Omental fat pad (tissue), 4 donors: Measurements from ENCODE around the gene CADPS2. TPM values are rescaled to one million over a fixed set of nuclear protein-coding genes. Genes with fewer than 3 reads are reported as not detected.

Experiments
- ATAC-seq: fragments of 150-250 bp; one replicate; pipeline ENCODE4 v1.9.1; 2016; ENCODE audit warnings: mild to moderate bottlenecking, moderate library complexity; ENCODE audit not compliant: low FRiP score
- DNase-seq: peaks from one replicate; pipeline ENCODE4 v3.0.0-alpha.2; 2019; ENCODE audit warnings: low spot score
- total RNA-seq, 4 donors: library from RNA; depleted of rRNA; stranded (reverse); fragments of >200 nt; gene quantifications; one replicate each; pipeline ENCODE4 v1.1.0, GENCODE V29; 2016
- TF ChIP-seq, protein P1 (sequence below), 3 donors: fragments of 450-650 bp; IDR thresholded peaks; one replicate each; pipeline ENCODE4 v1.5.1; 2016 to 2017; ENCODE audit warnings: antibody characterized with exemption in 3 of 3, mild to moderate bottlenecking in 3 of 3, moderate library complexity in 2 of 3

Gene CADPS2
- total RNA-seq, 4 donors from 2014 or later = 15.3 to 41.9 (median 24.4) TPM

DNA sequence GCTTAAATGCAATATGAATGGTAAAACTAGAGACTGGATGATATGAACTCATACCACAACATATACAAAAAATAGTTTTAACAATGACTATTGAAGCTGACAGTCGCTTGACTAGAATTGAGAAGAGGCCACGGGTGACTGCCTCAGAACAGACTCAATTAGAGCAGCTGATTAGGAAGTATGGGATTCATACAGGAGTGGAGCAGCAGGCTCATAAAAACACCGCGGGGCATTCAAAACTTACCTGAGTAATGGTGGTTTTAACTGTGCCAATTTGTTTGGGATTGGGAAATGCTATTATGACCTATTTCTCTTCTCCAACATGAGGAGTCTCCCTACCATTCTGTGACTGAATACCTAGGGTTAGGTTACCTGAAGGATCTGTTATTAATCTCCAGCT, 2.1 kb downstream of the CADPS2 start:
- ATAC-seq (no peak), DNase-seq (no peak)
- TF ChIP-seq, protein P1, sequence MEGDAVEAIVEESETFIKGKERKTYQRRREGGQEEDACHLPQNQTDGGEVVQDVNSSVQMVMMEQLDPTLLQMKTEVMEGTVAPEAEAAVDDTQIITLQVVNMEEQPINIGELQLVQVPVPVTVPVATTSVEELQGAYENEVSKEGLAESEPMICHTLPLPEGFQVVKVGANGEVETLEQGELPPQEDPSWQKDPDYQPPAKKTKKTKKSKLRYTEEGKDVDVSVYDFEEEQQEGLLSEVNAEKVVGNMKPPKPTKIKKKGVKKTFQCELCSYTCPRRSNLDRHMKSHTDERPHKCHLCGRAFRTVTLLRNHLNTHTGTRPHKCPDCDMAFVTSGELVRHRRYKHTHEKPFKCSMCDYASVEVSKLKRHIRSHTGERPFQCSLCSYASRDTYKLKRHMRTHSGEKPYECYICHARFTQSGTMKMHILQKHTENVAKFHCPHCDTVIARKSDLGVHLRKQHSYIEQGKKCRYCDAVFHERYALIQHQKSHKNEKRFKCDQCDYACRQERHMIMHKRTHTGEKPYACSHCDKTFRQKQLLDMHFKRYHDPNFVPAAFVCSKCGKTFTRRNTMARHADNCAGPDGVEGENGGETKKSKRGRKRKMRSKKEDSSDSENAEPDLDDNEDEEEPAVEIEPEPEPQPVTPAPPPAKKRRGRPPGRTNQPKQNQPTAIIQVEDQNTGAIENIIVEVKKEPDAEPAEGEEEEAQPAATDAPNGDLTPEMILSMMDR (IDR thresholded peaks at IDR 0.05) = no peak

DNA sequence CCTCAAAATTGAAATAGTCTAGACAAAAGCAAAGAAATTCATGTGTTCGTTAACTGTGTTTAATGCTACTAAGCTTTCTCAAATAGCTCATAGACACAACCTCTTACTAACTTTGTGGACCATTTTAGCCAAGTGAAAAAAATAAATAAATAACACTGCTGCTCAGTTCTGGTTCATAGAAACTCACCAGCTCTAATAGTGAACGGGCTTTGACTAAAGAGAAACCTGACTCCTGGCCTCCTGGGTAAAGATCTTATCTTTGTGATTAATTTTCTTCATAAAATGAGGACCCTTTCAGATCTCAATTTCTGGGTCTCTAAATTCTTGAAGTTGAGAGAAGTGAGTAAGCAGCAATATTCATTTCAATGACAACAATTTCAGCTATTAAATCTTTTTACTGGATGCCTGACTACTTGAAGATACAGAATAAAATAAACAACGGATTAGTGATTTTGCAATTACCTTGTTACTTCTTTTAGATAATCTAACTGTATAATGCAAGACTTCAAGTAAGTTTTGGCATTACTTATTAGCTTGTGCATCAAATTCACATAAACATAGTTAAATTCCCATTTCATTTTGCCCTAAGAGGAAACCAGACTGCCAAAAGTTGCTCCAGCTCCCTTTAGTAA, 3.1 kb downstream of the CADPS2 start:
- DNase-seq = no peak
- TF ChIP-seq, protein P1 (IDR thresholded peaks at IDR 0.05) = no peak
- ATAC-seq = no peak

DNA sequence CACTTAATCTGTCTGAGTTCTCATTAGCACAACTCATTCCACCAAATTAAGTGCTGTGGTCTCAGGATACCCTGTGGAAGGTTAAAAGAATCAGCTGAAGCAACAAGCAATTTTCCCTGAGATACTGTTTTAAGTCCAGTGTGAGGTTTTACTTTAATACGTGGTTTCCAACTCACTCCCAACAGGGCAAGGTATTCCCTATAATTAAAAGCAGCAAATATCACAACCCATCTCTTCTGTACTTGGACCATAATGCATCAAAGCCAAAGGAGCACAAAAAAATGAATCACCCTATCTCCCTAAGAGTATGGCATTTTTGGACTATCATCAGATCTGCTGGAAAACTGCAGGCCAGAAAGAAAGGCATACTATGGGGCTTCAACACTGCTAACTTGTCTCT, 4.9 kb downstream of the CADPS2 start:
- ATAC-seq (no peak), DNase-seq (no peak)
- TF ChIP-seq, protein P1 (IDR thresholded peaks at IDR 0.05) = no peak

DNA sequence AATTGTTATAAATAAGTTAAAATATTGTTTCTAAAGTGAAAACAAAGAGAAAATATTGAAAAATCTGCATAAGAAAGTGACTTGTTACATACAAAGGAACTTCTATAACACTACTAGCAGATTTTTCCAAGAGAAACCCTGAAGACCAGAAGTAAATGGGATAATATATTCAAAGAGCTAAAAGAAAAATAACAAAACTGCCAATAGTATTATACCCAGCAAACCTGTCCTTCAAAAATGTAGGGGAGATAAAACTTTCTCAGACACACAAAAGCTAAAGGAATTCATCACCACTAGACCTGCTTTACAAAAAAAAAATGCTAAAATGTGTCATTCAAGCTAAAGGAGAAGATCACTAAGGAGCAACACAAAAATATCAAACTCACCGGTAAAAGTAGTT, 17.0 kb downstream of the CADPS2 start:
- DNase-seq = no peak
- no peak for ATAC-seq

DNA sequence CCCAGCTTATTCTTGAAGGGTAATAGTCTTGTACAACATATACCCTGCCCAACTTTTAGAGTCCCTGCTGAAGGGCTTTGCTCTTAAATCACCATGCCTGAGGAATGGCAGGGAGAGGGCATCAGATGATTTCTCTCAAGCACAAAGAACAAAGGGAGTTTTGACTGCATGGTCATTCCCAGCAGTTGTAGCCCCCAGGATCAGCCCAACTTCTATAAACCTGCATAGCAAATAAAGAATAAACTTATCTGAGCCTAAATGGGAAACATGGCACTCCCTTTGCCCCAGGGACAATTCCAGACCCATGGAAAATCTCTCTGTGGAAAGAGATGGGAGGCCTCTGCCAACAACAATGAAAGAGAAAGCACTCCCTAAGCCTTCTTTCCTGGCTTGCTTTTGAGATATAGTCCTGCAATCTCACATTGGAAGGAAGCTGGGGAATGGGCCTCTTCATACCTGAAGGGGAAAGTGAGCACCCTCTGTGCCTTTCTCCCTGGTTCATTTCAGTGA, 18.7 kb downstream of the CADPS2 start:
- no peak for DNase-seq
- TF ChIP-seq, protein P1 (IDR thresholded peaks at IDR 0.05) = no peak
- ATAC-seq = no peak

More for the DNA sequence above, 17.0 kb downstream of the CADPS2 start:
- TF ChIP-seq, protein P1 (IDR thresholded peaks at IDR 0.05) = no peak

DNA sequence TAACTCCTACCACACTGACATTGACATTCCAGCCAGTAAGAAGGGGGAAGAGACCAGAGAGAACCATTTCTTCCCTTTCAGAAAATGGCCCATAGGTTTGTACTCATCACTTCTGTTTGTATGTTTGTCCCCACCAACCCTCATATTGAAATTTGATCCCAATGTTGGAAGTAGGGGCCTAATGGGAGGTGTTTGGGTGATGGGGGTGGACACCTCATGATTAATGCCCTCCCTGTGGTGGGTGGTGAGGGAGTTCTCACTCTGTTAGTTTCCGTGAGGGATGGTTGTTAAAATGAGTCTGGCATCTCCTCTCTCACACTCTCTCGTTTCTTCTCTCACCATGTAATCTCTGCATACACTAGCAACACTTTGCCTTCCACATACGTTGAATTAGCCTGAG, 21.4 kb downstream of the CADPS2 start:
- DNase-seq (no peak), ATAC-seq (no peak)
- TF ChIP-seq, protein P1 (IDR thresholded peaks at IDR 0.05) = no peak

DNA sequence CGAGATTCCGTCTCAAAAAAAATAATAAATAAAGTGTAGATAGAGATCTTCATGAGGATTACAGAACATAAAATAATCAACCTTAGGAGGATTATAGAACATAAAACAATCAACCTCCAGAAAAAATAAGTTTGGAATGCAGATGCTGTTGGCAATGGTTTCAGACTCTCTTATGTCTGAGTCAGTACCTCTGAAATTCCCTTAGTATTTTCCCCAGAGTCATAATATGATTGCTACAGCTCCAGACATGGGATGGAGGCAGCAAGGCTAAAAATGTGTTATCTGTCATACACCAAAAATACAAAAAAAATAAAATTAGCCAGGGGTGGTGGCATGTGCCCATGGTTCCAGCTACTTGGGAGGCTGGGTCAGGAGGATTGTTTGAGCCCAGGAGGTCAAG, 22.2 kb downstream of the CADPS2 start:
- TF ChIP-seq, protein P1 (IDR thresholded peaks at IDR 0.05) = no peak
- DNase-seq = no peak
- ATAC-seq = no peak
